ENCODE results near the gene MYL7.
"Not testable (repeated sequence)": the region's sequence is repeated elsewhere in the genome, so short reads cannot be mapped to it uniquely, and the experiment has no call there.

The MYL7 gene

DNA sequence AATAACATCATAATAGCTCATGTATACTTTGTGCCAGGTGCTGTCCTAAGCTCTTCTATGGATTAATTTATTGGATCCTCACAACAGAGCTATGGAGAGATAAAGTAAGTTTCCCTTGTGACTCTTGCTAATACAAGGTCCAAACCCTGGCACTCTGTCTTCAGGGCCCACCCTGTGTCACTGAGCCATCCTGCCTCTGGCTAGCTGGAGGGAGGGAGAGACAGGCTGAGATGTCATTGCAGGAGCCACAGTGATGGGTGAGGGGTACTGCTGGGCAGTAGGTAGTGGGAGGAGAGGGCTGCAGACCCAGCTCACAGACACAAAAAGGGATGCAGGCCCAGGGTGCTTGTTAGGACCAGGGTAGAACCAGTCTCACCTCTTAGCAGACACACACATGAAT lies 31.2 kb upstream of the MYL7 start:
- no peak for DNase-seq

DNA sequence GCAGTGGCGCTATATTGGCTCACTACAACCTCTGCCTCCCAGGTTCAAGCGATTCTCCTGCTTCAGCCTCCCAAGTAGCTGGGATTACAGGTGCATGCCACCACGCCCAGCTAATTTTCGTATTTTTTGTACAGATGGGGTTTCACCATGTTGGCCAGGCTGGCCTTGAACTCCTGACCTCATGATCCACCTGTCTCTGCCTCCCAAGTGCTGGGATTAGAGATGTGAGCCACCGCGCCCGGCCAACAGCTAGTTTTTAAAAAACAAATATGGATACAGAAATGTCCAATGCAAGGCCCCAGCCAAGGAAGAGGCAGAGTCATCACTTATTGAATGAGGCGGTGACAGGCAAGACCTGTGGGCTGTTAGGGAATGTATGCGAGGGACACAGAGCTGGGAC lies 30.8 kb upstream of the MYL7 start:
- not testable (repeated sequence) for DNase-seq

DNA sequence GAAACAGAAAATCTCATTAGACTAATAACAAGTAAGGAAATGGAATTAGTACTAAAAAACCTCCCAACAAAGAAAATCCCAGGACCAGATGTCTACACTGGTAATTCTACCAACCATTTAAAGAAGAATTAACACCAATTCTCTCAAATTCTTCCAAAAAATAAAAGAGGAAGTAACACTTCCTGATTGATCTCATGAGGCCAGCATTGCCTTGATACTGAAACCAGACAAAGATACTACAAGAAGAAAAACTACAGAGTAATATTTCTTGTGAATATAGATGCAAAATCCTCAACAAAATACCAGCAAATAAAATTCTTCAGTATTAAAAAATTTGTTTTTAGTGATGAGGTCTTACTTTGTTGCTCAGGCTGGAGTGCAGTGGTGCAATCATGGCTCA lies 26.8 kb upstream of the MYL7 start:
- no peak for DNase-seq

DNA sequence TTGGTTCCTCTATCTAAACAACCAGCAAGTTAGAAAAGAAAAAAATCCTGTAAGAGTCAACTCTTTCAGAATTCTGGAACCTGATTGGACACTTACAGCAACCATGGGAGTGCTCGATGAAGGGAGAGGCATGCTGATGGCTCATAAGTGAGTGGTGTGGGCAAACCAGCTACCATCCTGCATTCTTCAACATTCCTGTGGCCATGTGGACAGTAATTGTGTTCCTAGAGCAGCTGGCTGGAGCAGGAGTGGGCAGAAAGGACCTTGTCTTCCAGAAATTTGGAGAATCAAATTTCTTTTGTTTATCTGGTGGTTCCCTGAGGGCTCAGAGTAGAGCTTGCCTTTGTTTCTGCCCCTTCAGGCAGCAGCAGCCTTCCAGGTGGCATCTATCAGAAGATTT lies 22.5 kb upstream of the MYL7 start:
- no peak for DNase-seq

DNA sequence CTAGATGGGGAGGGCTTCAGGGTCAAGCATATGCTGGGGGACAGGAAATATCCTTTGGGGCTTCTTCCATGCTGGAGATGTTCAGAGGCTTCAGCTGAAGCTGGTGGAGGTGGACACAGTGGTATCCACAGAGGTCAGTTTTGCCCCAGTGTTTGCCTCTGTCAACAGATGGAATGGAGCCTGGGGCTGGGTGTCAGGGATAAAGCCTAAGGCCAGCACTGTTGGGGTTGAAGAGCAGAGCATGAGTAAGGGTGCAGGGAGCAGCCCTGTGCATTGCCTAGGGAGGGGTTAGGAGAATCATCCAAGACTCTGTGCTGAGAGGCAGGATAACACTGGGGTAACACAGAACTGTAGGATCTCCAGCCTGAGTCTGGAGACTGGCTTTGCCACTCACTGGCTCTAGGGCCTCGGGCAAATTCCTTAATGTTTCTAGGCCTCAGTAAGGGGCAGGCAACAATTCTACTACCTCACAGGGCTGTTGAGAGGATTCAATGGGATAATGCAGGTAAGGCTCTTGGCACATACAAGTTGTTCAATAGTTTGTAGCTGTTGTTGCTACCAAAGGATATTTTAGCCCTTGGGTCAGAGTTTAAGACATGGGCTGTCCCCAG lies 21.8 kb upstream of the MYL7 start:
- no peak for DNase-seq

DNA sequence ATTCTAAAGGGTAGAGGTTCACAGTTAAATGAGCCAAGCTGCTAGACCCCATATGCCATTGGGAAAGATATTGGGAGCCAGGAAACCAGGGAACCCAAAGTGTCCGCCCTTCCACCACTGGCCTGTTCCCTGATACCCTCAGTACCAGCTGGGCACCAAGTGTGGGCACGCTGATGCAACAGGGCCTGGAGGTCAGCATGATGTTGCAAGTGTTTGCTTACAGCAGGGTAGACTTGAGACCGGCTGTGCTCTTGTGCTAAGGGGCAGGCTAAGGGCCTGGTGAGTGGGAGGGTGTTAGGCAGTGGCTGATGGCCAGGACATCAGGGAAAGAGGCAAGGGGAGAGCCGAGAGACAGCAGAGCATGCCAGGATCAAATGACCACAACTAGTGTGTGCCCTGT lies 21.0 kb upstream of the MYL7 start:
- DNase-seq = no peak

DNA sequence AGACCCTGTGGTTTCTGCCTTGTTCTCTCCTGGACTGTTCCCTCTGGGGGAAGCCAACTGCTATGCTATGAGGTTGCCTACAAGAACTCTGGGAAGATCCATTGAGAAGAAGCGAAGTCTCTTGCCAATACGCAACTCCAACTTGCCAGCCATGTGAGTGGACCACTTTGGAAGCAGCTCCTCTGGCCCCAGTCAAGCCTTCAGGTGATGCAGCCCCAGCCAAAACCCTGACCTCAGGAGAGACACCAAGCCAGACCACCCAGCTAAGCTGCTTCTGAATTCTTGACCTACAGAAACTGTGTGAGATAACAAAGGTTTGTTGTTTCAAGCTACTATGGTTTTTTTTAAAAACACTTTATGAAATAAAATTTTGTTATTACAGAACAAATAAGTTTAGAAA lies 20.2 kb upstream of the MYL7 start:
- no peak for DNase-seq

DNA sequence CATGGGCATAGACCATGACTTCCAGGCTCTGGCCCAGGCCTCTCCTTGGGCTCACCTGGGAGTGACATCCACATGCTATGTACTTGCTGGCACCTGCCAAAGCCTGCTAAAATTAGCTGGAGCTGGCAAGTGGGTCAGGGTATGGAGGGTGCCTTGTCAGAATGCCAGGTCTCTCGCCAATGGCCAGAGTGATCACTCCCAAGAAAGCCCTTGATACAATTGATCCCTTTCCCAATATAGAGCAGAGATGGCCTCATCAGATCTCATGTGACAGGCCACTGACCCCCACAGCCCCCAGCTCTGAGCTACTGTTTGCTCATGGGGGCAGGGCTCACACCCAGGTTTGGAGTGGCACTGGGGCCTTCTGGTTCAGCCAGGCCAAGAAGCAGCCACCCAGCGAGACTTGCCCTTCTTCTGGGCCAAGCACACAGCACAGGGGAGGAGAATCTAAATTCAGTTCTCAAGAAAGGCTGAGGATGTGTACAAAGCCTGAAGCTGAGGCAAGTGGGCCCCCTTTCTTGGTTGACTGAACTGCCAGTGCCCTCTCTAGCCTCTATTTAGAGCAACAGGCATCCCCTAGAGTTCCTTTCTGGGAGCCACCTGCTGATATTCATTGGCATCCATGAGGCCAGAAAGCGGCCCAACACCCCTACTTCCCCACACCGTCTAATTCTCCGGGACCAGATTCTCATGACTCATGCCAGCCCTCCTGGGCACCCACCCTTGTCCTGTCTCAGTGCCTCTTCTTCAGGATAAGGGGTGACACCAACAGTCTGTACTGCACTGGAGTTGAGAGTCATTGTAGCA lies 18.9 kb upstream of the MYL7 start:
- DNase-seq = no peak

DNA sequence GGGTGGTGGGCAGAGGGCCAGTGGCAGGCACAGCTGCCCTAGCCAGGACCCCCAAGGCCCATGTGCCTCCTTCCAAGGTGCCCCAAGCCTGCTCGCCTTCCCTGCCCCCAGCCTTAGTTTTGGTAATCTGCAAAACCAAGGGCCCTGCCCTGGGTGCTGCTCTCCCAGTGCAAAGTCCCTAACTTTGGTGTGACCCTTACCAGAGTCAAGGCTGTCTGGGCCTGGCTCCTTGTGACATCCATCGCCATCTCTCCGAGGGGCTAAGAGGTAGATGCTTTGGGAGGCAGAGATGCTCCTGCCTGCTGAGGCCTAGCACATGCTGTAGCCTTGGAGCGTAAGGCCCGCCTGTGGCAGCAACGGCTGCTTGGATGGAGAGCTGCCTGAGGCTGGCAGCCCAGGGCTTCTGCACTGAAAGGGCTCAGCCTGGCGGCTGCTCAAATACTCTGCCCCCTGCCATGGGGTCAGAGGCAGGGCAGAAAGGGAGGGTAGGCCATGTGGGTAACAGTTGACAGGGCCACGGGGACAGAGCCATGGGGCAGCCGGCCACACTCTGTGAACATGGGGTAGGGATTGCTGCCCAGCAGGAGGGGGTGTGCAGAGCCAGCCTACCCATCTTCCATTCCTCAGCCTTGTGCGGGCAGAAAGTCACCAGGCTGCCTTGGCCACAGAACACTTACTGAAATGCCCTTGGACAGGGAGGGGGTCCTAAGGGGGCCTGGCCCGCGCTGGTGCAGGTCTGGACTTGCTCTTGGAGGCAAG lies 17.9 kb upstream of the MYL7 start:
- DNase-seq = peak in 24 of 56 donors; percentile 16 to 77 (median 40)

DNA sequence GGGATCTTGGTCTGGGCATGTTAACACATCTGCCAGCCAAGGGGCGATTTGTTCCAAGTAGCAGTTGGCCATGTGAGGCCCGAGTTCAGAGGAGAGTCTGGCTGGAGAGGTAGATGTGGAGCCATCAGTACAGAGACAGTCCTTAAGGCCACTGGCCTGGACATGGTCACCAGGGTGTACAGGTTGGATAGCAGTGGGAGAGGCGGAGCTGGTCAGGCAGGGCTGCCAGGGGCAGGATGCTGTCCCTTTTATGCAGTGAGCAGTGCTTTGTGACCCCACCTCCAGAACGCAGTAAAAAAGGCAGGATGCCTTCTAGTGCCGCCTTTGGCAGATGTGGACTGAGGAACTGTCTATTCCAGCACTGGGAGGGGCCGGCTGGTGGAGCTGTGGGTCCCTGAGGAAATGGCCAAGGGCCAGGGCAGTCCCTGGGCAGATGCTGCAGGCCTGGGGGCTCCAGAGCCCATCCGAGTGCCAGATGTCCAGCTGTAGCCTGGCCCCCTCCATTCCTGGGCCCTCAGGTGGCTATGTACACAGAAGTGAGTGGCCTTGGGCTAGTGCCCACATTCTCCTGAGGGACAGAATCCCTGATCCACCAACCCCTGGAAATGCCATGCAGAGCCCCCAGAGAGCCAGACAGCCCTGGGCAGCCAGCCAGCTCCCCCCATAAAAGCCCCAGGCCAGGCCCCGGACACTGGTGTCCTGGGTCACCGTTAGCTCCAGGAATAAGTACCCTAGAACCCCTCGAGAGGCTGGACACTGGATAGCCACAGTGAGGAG lies 17.2 kb upstream of the MYL7 start:
- no peak for DNase-seq

DNA sequence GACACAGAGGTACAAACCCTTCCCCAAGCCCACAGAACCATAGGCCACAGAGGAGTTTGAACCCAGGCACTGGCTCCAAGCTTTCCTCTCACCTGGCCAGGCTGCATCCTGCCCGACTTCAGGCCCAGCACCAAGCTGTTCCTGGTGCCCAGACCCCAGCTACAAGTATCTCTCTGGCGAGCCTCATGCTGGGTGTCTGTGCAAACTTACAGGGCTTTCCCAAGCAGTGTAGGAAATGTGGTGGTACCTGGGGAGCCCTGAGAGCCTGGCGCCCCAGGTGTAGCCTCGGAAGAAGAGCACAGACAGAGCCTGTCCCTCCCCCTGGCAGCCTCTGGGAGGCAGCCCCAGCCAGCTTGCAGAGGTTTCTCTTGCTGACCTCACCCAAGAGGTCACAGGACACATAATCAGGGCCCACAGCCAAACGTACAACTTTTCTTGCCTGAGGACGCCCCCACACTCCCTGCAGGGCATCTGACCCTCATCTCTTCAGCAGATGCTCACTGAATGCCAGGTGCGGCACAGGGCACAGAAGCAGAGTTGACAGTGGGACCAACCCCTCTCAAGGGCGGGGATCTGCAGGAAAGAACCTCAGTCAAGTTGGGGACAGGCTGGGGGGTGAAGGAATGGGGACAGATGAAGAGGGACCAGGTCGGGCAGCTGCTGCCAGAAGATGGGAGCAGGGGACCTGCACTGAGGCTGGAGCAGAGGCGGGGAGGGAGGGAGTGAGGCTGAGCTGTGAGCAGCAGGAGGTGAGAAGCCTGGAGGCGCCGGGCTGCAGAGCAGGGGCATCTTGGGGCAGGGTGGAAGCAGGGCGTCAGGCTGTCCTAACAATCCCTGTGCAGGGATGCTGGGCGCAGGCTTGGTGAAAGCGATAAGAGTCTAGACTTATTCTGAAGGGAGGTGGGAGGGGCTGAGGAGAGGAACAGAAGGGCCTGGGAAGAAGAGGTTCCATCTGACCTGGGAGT lies 16.3 kb upstream of the MYL7 start:
- no peak for DNase-seq

DNA sequence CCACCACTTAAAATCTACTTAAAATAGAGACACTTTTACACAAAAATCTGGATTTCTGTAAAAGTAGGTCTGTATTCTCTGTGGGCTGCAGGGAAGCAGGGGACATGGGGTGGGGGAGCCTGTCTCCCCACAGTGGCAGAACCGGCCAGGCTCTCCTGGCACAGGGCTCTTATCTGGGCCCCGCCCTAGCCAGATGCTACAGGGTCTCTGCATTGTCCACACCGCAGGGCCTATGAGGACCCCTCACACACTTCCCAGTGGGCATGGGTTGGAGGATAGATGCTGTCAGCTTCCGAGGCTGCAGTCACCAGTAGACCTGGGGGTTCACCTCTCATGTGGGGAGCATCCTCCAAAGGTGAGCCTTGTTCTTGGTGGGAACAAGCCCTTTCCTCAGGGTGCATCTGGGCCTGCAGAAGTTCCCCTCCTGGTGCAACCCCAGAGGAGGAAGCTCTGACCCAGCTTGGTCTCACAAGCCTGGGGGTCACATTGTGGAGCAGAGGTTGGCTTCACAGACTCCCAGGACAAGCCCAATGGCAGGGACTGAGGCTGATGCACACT lies 15.4 kb upstream of the MYL7 start:
- DNase-seq = no peak

DNA sequence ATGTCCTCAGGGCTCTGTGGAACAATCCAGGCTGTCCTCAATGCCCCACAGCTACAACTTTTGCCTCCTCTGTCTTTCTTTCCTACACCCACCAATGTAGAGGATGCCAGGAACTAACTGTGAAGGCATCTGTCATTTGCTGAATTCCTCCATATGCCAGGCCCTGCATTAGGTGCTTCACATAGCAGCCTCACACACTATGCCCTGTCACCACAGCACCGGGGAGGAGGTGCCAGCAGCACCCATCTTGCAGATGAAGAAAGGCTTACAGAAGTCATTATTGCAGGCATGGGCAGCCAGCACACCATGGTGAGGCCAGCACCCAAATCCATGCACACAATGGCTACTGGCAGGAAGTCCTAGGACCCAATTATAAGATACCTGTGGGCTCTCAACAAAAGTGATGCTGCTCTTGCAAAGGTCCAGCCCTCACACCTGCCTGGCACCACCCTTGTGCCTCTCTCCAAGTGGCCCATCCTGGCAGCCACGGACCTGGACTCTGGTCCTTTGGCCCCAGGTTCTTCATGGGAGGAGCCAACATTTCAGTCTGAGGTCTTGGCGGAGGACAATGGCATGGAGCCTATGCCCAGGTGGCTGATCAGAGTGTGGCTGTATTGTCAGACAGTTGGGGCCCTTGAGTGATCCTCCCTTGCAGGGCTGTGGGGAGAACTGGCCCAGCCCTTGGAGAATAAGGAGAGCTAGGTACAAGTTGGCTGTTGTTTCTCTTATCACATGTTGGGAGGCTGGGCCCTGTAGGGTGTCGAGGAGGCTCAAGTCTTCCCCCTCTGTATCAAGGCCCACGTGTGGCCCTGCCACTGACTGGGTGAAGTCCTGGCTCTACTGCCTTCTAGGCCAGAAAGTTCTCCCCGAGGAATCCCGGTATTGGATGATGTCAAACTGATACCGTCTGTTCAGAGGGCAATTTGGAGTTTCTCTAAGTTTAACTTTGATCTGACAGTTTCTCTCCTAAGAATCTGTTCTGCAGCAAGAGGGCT lies 14.4 kb upstream of the MYL7 start:
- DNase-seq = peak in 1 of 56 donors; percentile 8

DNA sequence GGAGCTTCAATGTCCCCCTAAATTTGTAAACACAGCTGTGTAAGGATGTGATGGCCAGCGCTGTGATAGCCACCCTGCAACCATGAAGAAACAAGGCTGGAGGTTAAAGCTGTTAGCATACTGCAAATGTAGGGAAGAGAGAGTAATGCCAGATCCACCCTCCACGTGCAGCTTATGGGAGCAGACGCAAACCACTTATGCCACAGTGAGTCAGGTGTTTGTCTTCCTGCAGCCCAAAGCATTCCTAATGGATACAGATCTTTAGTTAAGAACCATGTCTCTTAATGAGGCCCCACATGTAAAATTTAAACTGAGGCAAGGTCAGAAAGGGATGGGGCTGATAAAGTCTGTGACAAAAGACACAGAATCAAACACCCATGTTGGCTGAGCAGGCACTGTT lies 13.6 kb upstream of the MYL7 start:
- DNase-seq = no peak

DNA sequence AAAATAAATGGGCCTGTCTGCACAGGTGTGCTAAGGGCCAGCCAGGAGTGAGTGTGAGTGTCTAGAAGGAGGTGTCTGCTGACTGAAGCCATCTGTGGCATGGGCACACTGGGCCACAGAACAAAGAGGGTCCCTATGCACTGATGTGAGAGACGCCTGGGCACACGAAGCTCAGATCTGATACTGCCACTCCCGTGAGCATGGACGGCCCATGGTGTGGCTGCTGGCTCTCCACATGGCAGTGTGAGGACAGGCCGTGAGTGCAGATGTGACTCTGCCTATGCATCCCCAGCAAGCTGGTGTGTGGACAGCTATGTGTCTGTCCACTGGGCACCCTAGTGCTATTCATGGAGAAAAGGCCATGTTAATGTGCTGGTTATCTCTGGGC lies 12.8 kb upstream of the MYL7 start:
- DNase-seq = no peak

DNA sequence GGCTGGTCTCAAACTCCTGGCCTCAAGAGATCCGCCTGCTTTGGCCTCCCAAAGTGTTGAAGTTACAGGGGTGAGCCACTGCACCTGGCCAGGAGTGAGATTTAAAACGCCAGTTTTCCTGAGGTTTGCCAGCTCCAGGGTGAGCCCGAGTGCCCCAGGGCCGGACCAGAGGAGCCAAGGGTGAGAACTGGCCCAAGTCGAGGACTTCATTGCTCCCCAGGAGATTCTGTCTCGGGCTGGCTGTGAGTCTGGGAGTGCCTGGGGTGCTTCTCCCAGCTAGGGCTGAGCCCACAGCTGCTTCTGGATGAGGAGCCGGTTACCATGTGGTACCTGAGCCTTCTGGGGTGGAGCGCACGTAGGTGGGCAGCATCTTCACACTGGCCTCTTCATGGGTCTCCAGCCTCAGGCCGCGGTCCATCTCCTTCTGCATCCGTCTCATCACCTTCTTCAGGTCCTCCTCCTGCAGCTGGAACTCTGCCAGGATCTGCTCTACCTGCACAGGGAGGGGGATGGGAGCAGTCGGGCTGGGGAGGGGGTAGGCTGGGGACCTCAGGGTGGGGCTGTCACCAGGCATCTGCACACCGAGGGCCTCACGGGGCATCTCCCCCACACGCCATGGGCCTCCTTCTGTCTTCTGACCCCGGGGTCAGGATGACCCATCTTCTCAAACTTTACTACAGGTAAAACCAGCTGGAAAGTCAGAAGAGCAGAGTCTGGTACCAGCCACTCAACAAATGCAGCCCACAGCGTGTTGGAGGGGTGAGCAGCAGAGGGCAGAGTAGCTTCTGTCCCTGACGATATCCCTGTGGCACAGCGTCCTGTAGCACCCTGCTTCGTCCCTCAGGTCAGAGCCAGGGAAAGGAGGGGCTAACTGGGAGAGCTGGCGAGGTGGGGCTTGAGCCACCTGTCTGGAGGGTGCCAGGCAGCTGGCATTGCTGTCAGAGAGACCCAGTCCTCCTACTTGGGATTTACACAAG lies 12.1 kb upstream of the MYL7 start:
- no peak for DNase-seq

DNA sequence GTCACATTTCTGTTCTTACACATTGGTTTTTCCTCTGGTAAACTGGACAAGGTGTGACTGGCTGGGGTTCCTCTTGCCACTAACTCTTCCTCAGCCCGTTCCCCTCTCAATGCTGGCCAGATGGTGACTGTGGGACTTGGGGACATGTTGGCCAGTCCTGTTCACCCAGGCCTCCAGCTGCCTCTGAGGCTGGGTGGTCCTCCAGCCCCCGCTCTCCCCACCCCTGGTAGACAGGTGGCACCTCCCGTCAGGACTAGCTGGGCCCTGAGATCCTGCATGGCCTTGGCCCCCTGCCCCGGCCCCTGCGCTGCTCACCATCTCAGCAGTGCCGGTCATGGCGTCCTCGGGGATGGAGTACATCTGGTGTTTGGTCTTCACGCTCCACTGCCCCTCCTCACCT lies 10.8 kb upstream of the MYL7 start:
- no peak for DNase-seq
